Activated gamma-delta T cell (primary cell): ENCODE data around the gene SYNDIG1.

Experiments used
- DNase-seq: peaks from one replicate; lab custom pipeline; 2025; lab: John Stamatoyannopoulos, UW

Gene SYNDIG1

GRCh38 chr20:24522452-24523330 lies 53.3 kb downstream of the SYNDIG1 start:
- no peak for DNase-seq

GRCh38 chr20:24523661-24524060 lies 54.2 kb downstream of the SYNDIG1 start:
- no peak for DNase-seq

- DNase-seq = no peak
These were observed 59.3 kb downstream of the SYNDIG1 start for GRCh38 chr20:24528583-24529368.

- no peak for DNase-seq
These were observed 59.9 kb downstream of the SYNDIG1 start for GRCh38 chr20:24529369-24529719.

- no peak for DNase-seq
These were observed 60.8 kb downstream of the SYNDIG1 start for GRCh38 chr20:24530131-24530680.

GRCh38 chr20:24531202-24531601 lies 61.8 kb downstream of the SYNDIG1 start:
- no peak for DNase-seq

- no peak for DNase-seq
These were observed 62.4 kb downstream of the SYNDIG1 start for GRCh38 chr20:24531631-24532419.

- DNase-seq = no peak
These were observed 64.0 kb downstream of the SYNDIG1 start for GRCh38 chr20:24533449-24533848.

- DNase-seq = no peak
These were observed 64.9 kb downstream of the SYNDIG1 start for GRCh38 chr20:24534282-24534681.

GRCh38 chr20:24535941-24536730 lies 66.7 kb downstream of the SYNDIG1 start:
- DNase-seq = no peak

GRCh38 chr20:24537210-24537609 lies 67.8 kb downstream of the SYNDIG1 start:
- DNase-seq = no peak

- no peak for DNase-seq
These were observed 73.3 kb downstream of the SYNDIG1 start for GRCh38 chr20:24542721-24543120.

- no peak for DNase-seq
These were observed 73.7 kb downstream of the SYNDIG1 start for GRCh38 chr20:24543168-24543567.

- no peak for DNase-seq
These were observed 74.3 kb downstream of the SYNDIG1 start for GRCh38 chr20:24543741-24544140.

GRCh38 chr20:24544371-24544770 lies 74.9 kb downstream of the SYNDIG1 start:
- no peak for DNase-seq

GRCh38 chr20:24545168-24545567 lies 75.7 kb downstream of the SYNDIG1 start:
- no peak for DNase-seq

GRCh38 chr20:24546232-24546892 lies 76.9 kb downstream of the SYNDIG1 start:
- DNase-seq = no peak

GRCh38 chr20:24547967-24548366 lies 78.5 kb downstream of the SYNDIG1 start:
- no peak for DNase-seq

GRCh38 chr20:24559114-24559732 lies 89.8 kb downstream of the SYNDIG1 start:
- no peak for DNase-seq
